ENCODE measurements around the gene IMP4.

DNA sequence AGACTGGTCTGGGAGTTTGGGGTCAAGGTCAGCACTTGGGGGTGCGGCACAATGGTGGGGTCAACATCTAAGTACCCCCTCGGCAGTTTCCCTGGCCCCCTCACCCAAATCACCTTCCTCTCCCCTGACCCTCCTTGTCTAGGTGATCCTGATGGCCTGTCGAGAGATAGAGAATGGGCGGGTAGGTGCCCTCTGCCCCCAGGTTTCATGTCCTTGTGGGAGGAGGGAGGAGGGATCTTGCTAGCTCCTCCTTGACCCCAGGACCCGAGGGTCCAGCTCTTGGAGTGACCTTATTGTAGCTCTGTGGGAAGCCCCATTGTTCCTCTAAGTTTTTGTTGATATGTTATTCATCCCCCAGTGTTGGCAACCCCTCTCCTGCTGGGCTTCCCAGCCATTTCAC, 16.8 kb downstream of the IMP4 start:
- TF ChIP-seq EP300 (IDR thresholded peaks at IDR 0.05) (no peak), POLR2AphosphoS5 (IDR thresholded peaks at IDR 0.05) (no peak), POLR2A (IDR thresholded peaks at IDR 0.05) (no peak)
- TF ChIP-seq, protein P1, sequence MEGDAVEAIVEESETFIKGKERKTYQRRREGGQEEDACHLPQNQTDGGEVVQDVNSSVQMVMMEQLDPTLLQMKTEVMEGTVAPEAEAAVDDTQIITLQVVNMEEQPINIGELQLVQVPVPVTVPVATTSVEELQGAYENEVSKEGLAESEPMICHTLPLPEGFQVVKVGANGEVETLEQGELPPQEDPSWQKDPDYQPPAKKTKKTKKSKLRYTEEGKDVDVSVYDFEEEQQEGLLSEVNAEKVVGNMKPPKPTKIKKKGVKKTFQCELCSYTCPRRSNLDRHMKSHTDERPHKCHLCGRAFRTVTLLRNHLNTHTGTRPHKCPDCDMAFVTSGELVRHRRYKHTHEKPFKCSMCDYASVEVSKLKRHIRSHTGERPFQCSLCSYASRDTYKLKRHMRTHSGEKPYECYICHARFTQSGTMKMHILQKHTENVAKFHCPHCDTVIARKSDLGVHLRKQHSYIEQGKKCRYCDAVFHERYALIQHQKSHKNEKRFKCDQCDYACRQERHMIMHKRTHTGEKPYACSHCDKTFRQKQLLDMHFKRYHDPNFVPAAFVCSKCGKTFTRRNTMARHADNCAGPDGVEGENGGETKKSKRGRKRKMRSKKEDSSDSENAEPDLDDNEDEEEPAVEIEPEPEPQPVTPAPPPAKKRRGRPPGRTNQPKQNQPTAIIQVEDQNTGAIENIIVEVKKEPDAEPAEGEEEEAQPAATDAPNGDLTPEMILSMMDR (IDR thresholded peaks at IDR 0.05) = no peak
